ENCODE results near the gene ARHGAP35. TPM values are rescaled to one million over a fixed set of nuclear protein-coding genes. Genes with fewer than 3 reads are reported as not detected.
A peak's percentile ranks its signal among the peaks of the same experiment; 100 is the strongest.

The ARHGAP35 gene
- total and polyA plus RNA-seq, 2 donors (not counting 3 experiments of a cell fraction or from before 2014, with no cell fraction given), result 25.7 to 51.3 TPM

- peak; percentile 46 for FAIRE-seq
Measured at GRCh38 chr19:46839752-46840497, 20.9 kb upstream of the ARHGAP35 start.

GRCh38 chr19:46840498-46840942 lies 20.3 kb upstream of the ARHGAP35 start:
- no peaks in the 10 kb centered on the region for H3K9me1 ChIP-seq (replicated peaks; ENCODE audit: control insufficient read depth, extremely low read depth, insufficient read depth, low read length)
- no TSS peak for BruUV-seq (replicated peaks)

More at GRCh38 chr19:46839752-46840497, 20.9 kb upstream of the ARHGAP35 start:
- ChIA-PET CTCF (interaction anchor here (0.5 to 6.5 kb wide), 41 partner anchors 8 to 853 kb away, joined by 3 to 128 read pairs (median 6); partner anchors contain the start of genes AP2S1 and SLC1A5), POLR2A (interaction anchor here (0.6 to 0.8 kb wide), 4 partner anchors 8 to 122 kb away, joined by 4 to 8 read pairs (median 6); no protein-coding TSS in a partner anchor)
- BruUV-seq (replicated peaks), result no TSS peak
- no peaks in the 10 kb centered on the region for H4K20me1 ChIP-seq (replicated peaks; ENCODE audit: control insufficient read depth, extremely low read depth, insufficient read depth, low read length)
- H3K79me2 ChIP-seq (ENCODE audit: control insufficient read depth, insufficient read depth, low read length), result peaks cover 7% of the 10 kb centered on the region
- H3K36me3 ChIP-seq (ENCODE audit: control insufficient read depth in 2 of 2, extremely low read depth in 1 of 2, insufficient read depth in 2 of 2, low read length in 2 of 2), result peaks cover 5 to 31% of the 10 kb centered on the region in 2 experiments
- H3K9me3 ChIP-seq (replicated peaks; ENCODE audit: control insufficient read depth, insufficient read depth, low read length), result no peaks in the 10 kb centered on the region
- no peak overlapping the region for H3K27ac ChIP-seq (ENCODE audit: insufficient read depth, low read depth, low read length)
- H3K9me1 ChIP-seq (replicated peaks; ENCODE audit: control insufficient read depth, extremely low read depth, insufficient read depth, low read length), result no peaks in the 10 kb centered on the region
- H2AFZ ChIP-seq (ENCODE audit: low read depth, low read length), result no peak overlapping the region
- intact Hi-C loops (cut with micrococcal nuclease), result loop anchor here (1.0 kb wide), 3 partner anchors 54 to 90 kb away; no protein-coding TSS in a partner anchor
- H3K4me3 ChIP-seq (replicated peaks in 1 of 3; ENCODE audit: insufficient read depth in 1 of 3, low read depth in 1 of 3, low read length in 3 of 3), result no peak overlapping the region
- dilution Hi-C loops (cut with MboI; ENCODE audit: extremely low pct_ligation_motif_present, low sequenced_read_pairs), result no loop called here
- no peak for DNase-seq (ENCODE audit: low read depth, low spot score)
- no peak overlapping the region for H3K4me2 ChIP-seq (ENCODE audit: insufficient read depth, low read length)
- no peak for TF ChIP-seq MYC (IDR thresholded peaks at IDR 0.05; ENCODE audit: low read depth, low read length)
- H3K27me3 ChIP-seq (ENCODE audit: control insufficient read depth in 2 of 2, insufficient read depth in 2 of 2, low read length in 2 of 2), result no peaks in the 10 kb centered on the region
- no peak overlapping the region for H3K9ac ChIP-seq (replicated peaks; ENCODE audit: extremely low read depth, insufficient read depth, low read length)
- H3K4me1 ChIP-seq (ENCODE audit: control insufficient read depth, extremely low read depth, insufficient read depth, low read length), result no peaks in the 10 kb centered on the region

More at GRCh38 chr19:46840498-46840942, 20.3 kb upstream of the ARHGAP35 start:
- CTCF ChIA-PET, result interaction anchor here (0.6 to 6.5 kb wide), 41 partner anchors 9 to 854 kb away, joined by 3 to 128 read pairs (median 6); partner anchors contain the start of genes AP2S1 and SLC1A5
- Histone ChIP-seq H3K27me3 (ENCODE audit: control insufficient read depth in 2 of 2, insufficient read depth in 2 of 2, low read length in 2 of 2) (no peaks in the 10 kb centered on the region), H4K20me1 (replicated peaks; ENCODE audit: control insufficient read depth, extremely low read depth, insufficient read depth, low read length) (no peaks in the 10 kb centered on the region), H3K4me2 (ENCODE audit: insufficient read depth, low read length) (no peak overlapping the region), H3K4me3 (replicated peaks in 1 of 3; ENCODE audit: insufficient read depth in 1 of 3, low read depth in 1 of 3, low read length in 3 of 3) (no peak overlapping the region), H3K4me1 (ENCODE audit: control insufficient read depth, extremely low read depth, insufficient read depth, low read length) (no peaks in the 10 kb centered on the region), H3K36me3 (ENCODE audit: control insufficient read depth in 2 of 2, extremely low read depth in 1 of 2, insufficient read depth in 2 of 2, low read length in 2 of 2) (peaks cover 5 to 31% of the 10 kb centered on the region in 2 experiments), H3K79me2 (ENCODE audit: control insufficient read depth, insufficient read depth, low read length) (peaks cover 7% of the 10 kb centered on the region), H3K9ac (replicated peaks; ENCODE audit: extremely low read depth, insufficient read depth, low read length) (no peak overlapping the region), H3K27ac (ENCODE audit: insufficient read depth, low read depth, low read length) (no peak overlapping the region), H3K9me3 (replicated peaks; ENCODE audit: control insufficient read depth, insufficient read depth, low read length) (no peaks in the 10 kb centered on the region), H2AFZ (ENCODE audit: low read depth, low read length) (no peak overlapping the region)
- peak; percentile 95 for FAIRE-seq
- peak; percentile 64 for DNase-seq (ENCODE audit: low read depth, low spot score)
- POLR2A ChIA-PET, result interaction anchor here (0.7 to 0.8 kb wide), 3 partner anchors 8 to 122 kb away, joined by 4 to 8 read pairs (median 7); no protein-coding TSS in a partner anchor
- TF ChIP-seq POLR2A (IDR thresholded peaks at IDR 0.05; ENCODE audit: low read depth, low read length) (no peak), GATA2 (IDR thresholded peaks at IDR 0.05; ENCODE audit: insufficient read depth, insufficient read length, low read depth, low read length) (no peak), EZH2 (IDR thresholded peaks at IDR 0.05; ENCODE audit: borderline replicate concordance, low read depth, low read length, severe bottlenecking) (no peak), JUN (IDR thresholded peaks at IDR 0.05; ENCODE audit: borderline replicate concordance, insufficient read depth, insufficient read length, low read depth) (no peak), CTCF (IDR thresholded peaks at IDR 0.05; ENCODE audit: extremely low read depth in 1 of 2, insufficient read depth in 1 of 2, low read depth in 1 of 2, low read length in 2 of 2) (peak; percentile 65 to 83), POLR2AphosphoS5 (IDR thresholded peaks at IDR 0.05; ENCODE audit: insufficient read depth, low read depth, low read length) (peak; percentile 36), FOS (IDR thresholded peaks at IDR 0.05; ENCODE audit: borderline replicate concordance, insufficient read depth, low read length) (no peak), MYC (IDR thresholded peaks at IDR 0.05; ENCODE audit: low read depth, low read length) (no peak)
- TF ChIP-seq, protein P1, sequence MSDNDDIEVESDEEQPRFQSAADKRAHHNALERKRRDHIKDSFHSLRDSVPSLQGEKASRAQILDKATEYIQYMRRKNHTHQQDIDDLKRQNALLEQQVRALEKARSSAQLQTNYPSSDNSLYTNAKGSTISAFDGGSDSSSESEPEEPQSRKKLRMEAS (IDR thresholded peaks at IDR 0.05; ENCODE audit: insufficient read depth, insufficient read length), result no peak
- intact Hi-C loops (cut with micrococcal nuclease) (loop anchor here (1.0 kb wide), 3 partner anchors 54 to 90 kb away; no protein-coding TSS in a partner anchor), dilution Hi-C loops (cut with MboI; ENCODE audit: extremely low pct_ligation_motif_present, low sequenced_read_pairs) (no loop called here)
